H1 (cell line): Measurements from ENCODE around the gene DNAL4. TPM values are rescaled to one million over a fixed set of nuclear protein-coding genes. Genes with fewer than 3 reads are reported as not detected.

Source experiments
- ATF2 ChIP-seq: IDR thresholded peaks from 2 replicates; pipeline ENCODE4 v1.6.1; 2012; ENCODE audit warnings: low read length, inconsistent platforms
- FOSL1 ChIP-seq: IDR thresholded peaks from 2 replicates; pipeline ENCODE4 v1.6.1; 2011; ENCODE audit warnings: mild to moderate bottlenecking, low read depth, low read length, moderate library complexity; ENCODE audit not compliant: insufficient read depth
- KDM5A ChIP-seq: fragments of 200-600 bp; IDR thresholded peaks from 2 replicates; pipeline ENCODE4 v1.7.1; 2012; ENCODE audit warnings: mild to moderate bottlenecking, low read length, inconsistent platforms, mixed read lengths
- TCF12 ChIP-seq: IDR thresholded peaks from 2 replicates; pipeline ENCODE4 v1.6.1; 2011; ENCODE audit warnings: low read depth, mild to moderate bottlenecking, low read length
- polyA plus RNA-seq, 7 experiments: library from polyadenylated mRNA; depleted of rRNA in 3 of 7; stranded (reverse) in 5 of 7; unstranded in 2 of 7; fragments of >200 nt in 5 of 7; fragments of 200-250 nt in 2 of 7; gene quantifications; 1 replicate in 5 of 7; 2 replicates in 1 of 7; 4 replicates in 1 of 7; pipeline versions ENCODE4 v1.2.1 to v1.2.3, GENCODE V29; 2011 to 2013; ENCODE audit warnings: missing spikeins in 2 of 7, mixed read lengths in 2 of 7
- total RNA-seq: library from RNA; stranded (reverse); fragmentation: NEBNext Ultra II Directional; extraction: Animal tissue kit (Norgen Biotek cat#: 25700); gene quantifications from 2 replicates; pipeline ENCODE4 v1.2.1, GENCODE V29; 2021

The DNAL4 gene
- total and polyA plus RNA-seq, 2 of the 8 experiments (the other 6 are each of a cell fraction or from before 2014, with no cell fraction given): 8.8 to 14.0 TPM

GRCh38 chr22:38777087-38777671 lies 16.8 kb downstream of the DNAL4 start (continued):
- TF ChIP-seq ATF2 (no peak), FOSL1 (no peak), TCF12 (no peak), KDM5A (no peak)
